Left hindlimb (tissue), 1 donor: Measurements from ENCODE around the gene TMEM167A.
"Not testable (repeated sequence)": the region's sequence is repeated elsewhere in the genome, so short reads cannot be mapped to it uniquely, and the experiment has no call there.

Source experiments
- DNase-seq: peaks from one replicate; pipeline ENCODE4 v3.0.0-alpha.2; 2018

The TMEM167A gene

GRCh38 chr5:83085106-83085505 lies 7.9 kb upstream of the TMEM167A start:
- no peak for DNase-seq

- DNase-seq: no peak
These were observed 7.1 kb upstream of the TMEM167A start for GRCh38 chr5:83084336-83084735.

GRCh38 chr5:83082750-83083149 lies 5.6 kb upstream of the TMEM167A start:
- no peak for DNase-seq

GRCh38 chr5:83077662-83078261 lies 568 bp upstream of the TMEM167A start:
- no peak for DNase-seq

- no peak for DNase-seq
These were observed 4.2 kb downstream of the TMEM167A start for GRCh38 chr5:83072966-83073365.

GRCh38 chr5:83071286-83072051 lies 5.7 kb downstream of the TMEM167A start:
- DNase-seq: no peak

GRCh38 chr5:83069096-83069799 lies 7.9 kb downstream of the TMEM167A start:
- no peak for DNase-seq

- not testable (repeated sequence) for DNase-seq
These were observed 9.8 kb downstream of the TMEM167A start for GRCh38 chr5:83067377-83067776.

GRCh38 chr5:83066548-83067110 lies 10.6 kb downstream of the TMEM167A start:
- no peak for DNase-seq

- DNase-seq: no peak
These were observed 17.9 kb downstream of the TMEM167A start for GRCh38 chr5:83059341-83059740.

GRCh38 chr5:83058726-83059125 lies 18.5 kb downstream of the TMEM167A start:
- no peak for DNase-seq

- no peak for DNase-seq
These were observed 22.0 kb downstream of the TMEM167A start for GRCh38 chr5:83055166-83055565.

GRCh38 chr5:83050723-83051340 lies 26.4 kb downstream of the TMEM167A start:
- no peak for DNase-seq

- no peak for DNase-seq
These were observed 27.8 kb downstream of the TMEM167A start for GRCh38 chr5:83049370-83049885.

GRCh38 chr5:83048811-83049210 lies 28.4 kb downstream of the TMEM167A start:
- no peak for DNase-seq

- no peak for DNase-seq
These were observed 28.9 kb downstream of the TMEM167A start for GRCh38 chr5:83048277-83048676.

GRCh38 chr5:83044926-83045325 lies 32.3 kb downstream of the TMEM167A start:
- DNase-seq: no peak

GRCh38 chr5:83042507-83042906 lies 34.7 kb downstream of the TMEM167A start:
- no peak for DNase-seq

GRCh38 chr5:83038924-83039323 lies 38.3 kb downstream of the TMEM167A start:
- no peak for DNase-seq

- no peak for DNase-seq
These were observed 40.1 kb downstream of the TMEM167A start for GRCh38 chr5:83036991-83037575.

GRCh38 chr5:83035373-83036100 lies 41.7 kb downstream of the TMEM167A start:
- DNase-seq: peak; percentile 85
